WERI-Rb-1 (cell line): ENCODE measurements around the gene LNPEP.

Experiments used
- DNase-seq: peaks from one replicate; pipeline ENCODE4 v3.0.0-alpha.2; 2020
- H3K27ac ChIP-seq: fragments of 250-450 bp; sonication (Bioruptor Pico); 2 replicates; pipeline ENCODE4 v1.5.1; 2020; ENCODE audit warnings: mild to moderate bottlenecking, moderate library complexity
- H3K27me3 ChIP-seq: fragments of 250-450 bp; sonication (Bioruptor Pico); 2 replicates; pipeline ENCODE4 v1.5.1; 2021; ENCODE audit warnings: mild to moderate bottlenecking, low read depth, moderate library complexity; ENCODE audit not compliant: insufficient read depth, severe bottlenecking
- H3K36me3 ChIP-seq: fragments of 250-450 bp; sonication (Bioruptor Pico); 2 replicates; pipeline ENCODE4 v1.5.1; 2020; ENCODE audit warnings: mild to moderate bottlenecking, moderate library complexity
- H3K4me3 ChIP-seq: 2 replicates; pipeline ENCODE4 v1.5.1; 2011; ENCODE audit warnings: low read depth, mild to moderate bottlenecking, control low read depth, low read length
- H3K9me3 ChIP-seq: fragments of 250-450 bp; sonication (Bioruptor Pico); 2 replicates; pipeline ENCODE4 v1.5.1; 2021; ENCODE audit warnings: mild to moderate bottlenecking, moderate library complexity; ENCODE audit not compliant: severe bottlenecking
- CTCF ChIP-seq: IDR thresholded peaks from 2 replicates; pipeline ENCODE4 v1.5.1; 2011; ENCODE audit warnings: low read depth, mild to moderate bottlenecking, control low read depth, inconsistent platforms, low read length

The LNPEP gene

GRCh38 chr5:96922499-96923244 is 13.2 kb upstream of the LNPEP start:
- H3K4me3 ChIP-seq: no peak overlapping the region
- H3K27ac ChIP-seq: no peak overlapping the region

GRCh38 chr5:96924016-96924443 is 11.8 kb upstream of the LNPEP start:
- H3K27ac ChIP-seq: no peak overlapping the region
- no peaks in the 10 kb centered on the region for H3K9me3 ChIP-seq
- no peaks in the 10 kb centered on the region for H3K27me3 ChIP-seq
- no peaks in the 10 kb centered on the region for H3K36me3 ChIP-seq
- no peak overlapping the region for H3K4me3 ChIP-seq
- TF ChIP-seq CTCF: no peak
- DNase-seq: no peak

More at GRCh38 chr5:96922499-96923244, 13.2 kb upstream of the LNPEP start:
- Histone ChIP-seq H3K27me3 (no peaks in the 10 kb centered on the region), H3K9me3 (no peaks in the 10 kb centered on the region), H3K36me3 (no peaks in the 10 kb centered on the region)
- no peak for TF ChIP-seq CTCF
- no peak for DNase-seq

- TF ChIP-seq CTCF: no peak
- Histone ChIP-seq H3K27ac (no peak overlapping the region), H3K4me3 (no peak overlapping the region), H3K36me3 (no peaks in the 10 kb centered on the region), H3K9me3 (no peaks in the 10 kb centered on the region), H3K27me3 (no peaks in the 10 kb centered on the region)
- DNase-seq: no peak
Measured at GRCh38 chr5:96926276-96926675, 9.6 kb upstream of the LNPEP start.

- Histone ChIP-seq H3K27ac (no peak overlapping the region), H3K4me3 (no peak overlapping the region), H3K9me3 (no peaks in the 10 kb centered on the region), H3K36me3 (no peaks in the 10 kb centered on the region), H3K27me3 (no peaks in the 10 kb centered on the region)
- DNase-seq: no peak
- no peak for TF ChIP-seq CTCF
Measured at GRCh38 chr5:96927008-96927407, 8.9 kb upstream of the LNPEP start.

GRCh38 chr5:96928931-96929708 is 6.8 kb upstream of the LNPEP start:
- TF ChIP-seq CTCF: no peak
- Histone ChIP-seq H3K4me3 (no peak overlapping the region), H3K27ac (no peak overlapping the region), H3K36me3 (no peaks in the 10 kb centered on the region), H3K27me3 (no peaks in the 10 kb centered on the region), H3K9me3 (no peaks in the 10 kb centered on the region)
- no peak for DNase-seq
